Metanephros (tissue), 1 donor: ENCODE data around the gene OLAH. TPM values are rescaled to one million over a fixed set of nuclear protein-coding genes. Genes with fewer than 3 reads are reported as not detected.

Source experiments
- total RNA-seq: library from RNA; depleted of rRNA; stranded (reverse); fragments of >200 nt; gene quantifications from one replicate; pipeline ENCODE4 v1.2.3, GENCODE V29; 2014

The OLAH gene
- 0.23 TPM for total RNA-seq

GRCh38 chr10:15043674-15044073, at the start of gene OLAH:
Gene OLAH (plus strand): TSS chr10:15043943. CDS start chr10:15047289, 3,346 bp downstream.

DNA sequence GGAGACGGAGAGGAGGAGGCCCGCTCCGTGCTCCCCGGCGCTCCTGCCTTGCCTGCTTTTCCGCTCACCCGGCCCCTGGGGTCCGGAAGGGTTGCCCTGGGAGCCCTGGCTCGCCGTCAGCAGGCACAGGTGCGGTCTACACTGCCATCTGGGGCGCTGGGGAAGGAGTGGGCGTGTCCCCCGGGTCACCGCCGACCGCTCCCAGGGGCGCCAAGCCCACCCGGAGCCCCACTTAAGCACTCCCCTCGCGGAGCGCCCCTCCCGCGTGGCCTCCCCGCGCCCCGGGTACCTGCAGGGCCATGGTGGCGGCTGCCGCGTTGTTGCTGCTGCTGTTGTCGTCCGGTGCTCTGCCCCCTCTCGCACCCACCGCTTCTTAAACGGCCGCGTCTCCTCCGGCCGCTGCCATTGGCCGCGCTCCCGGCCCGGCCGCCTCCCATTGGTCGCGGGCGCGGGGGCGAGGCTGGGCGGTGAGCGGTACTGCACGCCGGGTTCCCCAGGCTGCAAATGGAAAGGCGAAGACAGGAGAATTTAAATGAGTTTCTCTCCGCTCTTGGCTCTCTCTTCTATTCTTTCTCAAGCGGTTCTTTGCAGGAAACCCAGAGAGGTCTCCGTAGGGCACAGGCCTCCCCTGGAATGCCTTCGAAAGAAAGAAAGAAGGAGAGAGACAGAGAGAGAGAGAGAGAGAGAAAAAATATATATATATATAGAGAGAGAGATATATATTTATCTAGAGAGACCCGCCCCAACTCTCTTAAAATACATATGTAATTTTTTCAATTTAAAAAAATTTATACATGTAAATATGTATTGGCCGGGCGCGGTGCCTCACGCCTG, 44.9 kb downstream of the OLAH start, which contains the start of gene ACBD7:
TSS of gene ACBD7 (minus strand) at position 349 of the 834 bp plus-strand sequence. CDS start at position 301, 48 bp downstream.

GRCh38 chr10:15097011-15097812, 53.5 kb downstream of the OLAH start, which contains the start of gene RPP38:
Gene RPP38 (plus strand): TSS chr10:15097355. CDS start chr10:15103315, 5,960 bp downstream.

Other genes with a start within 250 kb of the OLAH start
- 3.1 TPM for gene CDNF, start 205.9 kb upstream of the OLAH start, total RNA-seq
- gene HSPA14, start 205.6 kb upstream of the OLAH start, total RNA-seq, result 10.0 TPM
- 16.6 TPM for gene MSANTD7, start 205.6 kb upstream of the OLAH start, total RNA-seq
- 9.3 TPM for gene SUV39H2, start 165.1 kb upstream of the OLAH start, total RNA-seq
- gene DCLRE1C, start 89.8 kb upstream of the OLAH start, total RNA-seq, result 12.8 TPM
- not detected for gene MEIG1, start 84.6 kb upstream of the OLAH start, total RNA-seq
- gene ACBD7, start 44.8 kb downstream of the OLAH start, total RNA-seq, result 5.1 TPM
- 9.3 TPM for gene RPP38, start 53.4 kb downstream of the OLAH start, total RNA-seq
- gene NMT2, start 124.8 kb downstream of the OLAH start, total RNA-seq, result 21.4 TPM